ENCODE measurements around the gene SLC4A1AP. TPM values are rescaled to one million over a fixed set of nuclear protein-coding genes. Genes with fewer than 3 reads are reported as not detected.

Gene SLC4A1AP
- total and polyA plus RNA-seq, 2 of the 13 experiments (the other 11 are each of a cell fraction or from before 2014, with no cell fraction given) = 15.3 to 44.6 TPM

- TF ChIP-seq ZHX1 (CRISPR knock-in tag; IDR thresholded peaks at IDR 0.05; ENCODE audit: low read depth) (no peak; the same call in 1 of the 2 replicates), TCF7L2 (IDR thresholded peaks at IDR 0.05; ENCODE audit: low read depth, low read length) (no peak), CTCF (CRISPR knock-in tag; IDR thresholded peaks at IDR 0.05) (no peak), ZNF501 (CRISPR knock-in tag; IDR thresholded peaks at IDR 0.05) (peak; percentile 92), ZNF354B (CRISPR knock-in tag; IDR thresholded peaks at IDR 0.05) (no peak), MAFG (CRISPR knock-in tag; IDR thresholded peaks at IDR 0.05) (no peak), POGZ (CRISPR knock-in tag; IDR thresholded peaks at IDR 0.05) (peak; percentile 64; the same call in 1 of the 2 replicates), BORCS8-MEF2B (CRISPR knock-in tag; IDR thresholded peaks at IDR 0.05) (peak; percentile 53; the same call in 1 of the 2 replicates), NFIB (CRISPR knock-in tag; IDR thresholded peaks at IDR 0.05; ENCODE audit: borderline replicate concordance) (no peak), ZNF430 (CRISPR knock-in tag; IDR thresholded peaks at IDR 0.05) (peak; percentile 92), RNF2 (conservative IDR thresholded peaks at IDR 0.05; ENCODE audit: low read depth) (no peak), PHB2 (IDR thresholded peaks at IDR 0.05; ENCODE audit: partially characterized antibody) (no peak), ZNF550 (CRISPR knock-in tag; IDR thresholded peaks at IDR 0.05; ENCODE audit: borderline replicate concordance) (no peak), FOXK1 (CRISPR knock-in tag; IDR thresholded peaks at IDR 0.05; ENCODE audit: borderline replicate concordance, low read depth) (0 out of 2 replicates have a peak, but pooled peaks have one; percentile 17), TGIF2 (CRISPR knock-in tag; IDR thresholded peaks at IDR 0.05) (no peak), PRPF4 (IDR thresholded peaks at IDR 0.05; ENCODE audit: low read depth, low read length, poor library complexity, severe bottlenecking) (no peak), ZFAT (CRISPR knock-in tag; conservative IDR thresholded peaks at IDR 0.05) (no peak), STAT6 (CRISPR knock-in tag; IDR thresholded peaks at IDR 0.05; ENCODE audit: borderline replicate concordance) (no peak), ZBTB4 (CRISPR knock-in tag; IDR thresholded peaks at IDR 0.05; ENCODE audit: borderline replicate concordance) (peak; percentile 76; the same call in 1 of the 2 replicates)
These were observed 74.8 kb downstream of the SLC4A1AP start (continued) for GRCh38 chr2:27738349-27739057.

Measured in HepG2 (cell line).